ENCODE results near the gene ABTB1. TPM values are rescaled to one million over a fixed set of nuclear protein-coding genes. Genes with fewer than 3 reads are reported as not detected.

Gene ABTB1
- total and polyA plus RNA-seq, 9 of the 15 experiments (the other 6 are each of a cell fraction or from before 2014, with no cell fraction given), result 0.04 to 2.3 (median 0.55) TPM; not detected in 1

- H3K27ac ChIP-seq (ENCODE audit: extremely low read depth, low read depth, low read length), result no peak overlapping the region
- ChIA-PET CTCF (ENCODE audit: low intra/inter-chr PET ratio) (no interaction called here), POLR2A (no interaction called here)
- FAIRE-seq (no peak), DNase-seq (ENCODE audit: extremely low read depth in 1 of 4, low spot score in 3 of 4) (no peak), ATAC-seq (no peak)
- no peaks in the 10 kb centered on the region for H3K9me3 ChIP-seq (replicated peaks; ENCODE audit: control insufficient read depth, insufficient read depth, low read depth, low read length)
- no peaks in the 10 kb centered on the region for H3K79me2 ChIP-seq (ENCODE audit: control insufficient read depth, insufficient read depth, low read length)
- no peaks in the 10 kb centered on the region for H3K9me1 ChIP-seq (ENCODE audit: control insufficient read depth, insufficient read depth, low read length)
- H3K4me1 ChIP-seq (replicated peaks in 1 of 2; ENCODE audit: control insufficient read depth in 2 of 2, insufficient read depth in 2 of 2, low read length in 2 of 2), result no peaks in the 10 kb centered on the region; a peak in 1 of 5 replicates
- no TSS peak for BruUV-seq (replicated peaks)
- no peak overlapping the region for H3K4me2 ChIP-seq (ENCODE audit: insufficient read depth, low read length)
- peaks cover 23 to 83% of the 10 kb centered on the region in 2 experiments; a peak in 4 of 5 replicates for H3K27me3 ChIP-seq (ENCODE audit: control insufficient read depth in 2 of 2, insufficient read depth in 2 of 2, low read length in 2 of 2)
- H3K9ac ChIP-seq (ENCODE audit: insufficient read depth in 1 of 2, low read depth in 2 of 2, low read length in 2 of 2), result no peak overlapping the region
- H4K20me1 ChIP-seq (replicated peaks; ENCODE audit: control insufficient read depth, insufficient read depth, low read length), result no peaks in the 10 kb centered on the region
- no peak overlapping the region for H2AFZ ChIP-seq (ENCODE audit: low read depth, low read length)
- 2% methylated on average over 6 of the region's 6 CpGs for WGBS (ENCODE audit: insufficient coverage, low coverage, missing lambda C conversion rate)
- intact Hi-C loops (cut with micrococcal nuclease) (no loop called here), in situ Hi-C loops (cut with MboI) (no loop called here)
- H3K4me3 ChIP-seq, result no peak overlapping the region
- no peaks in the 10 kb centered on the region for H3K36me3 ChIP-seq (ENCODE audit: control insufficient read depth, insufficient read depth, low read length)
- no peak for TF ChIP-seq HNRNPL (IDR thresholded peaks at IDR 0.05; ENCODE audit: low read depth, low read length)
- no peak for TF ChIP-seq BCOR (IDR thresholded peaks at IDR 0.05)
- 0 out of 2 replicates have a peak, but pooled peaks have one; percentile 16 for TF ChIP-seq RAD51 (IDR thresholded peaks at IDR 0.05; ENCODE audit: borderline replicate concordance, low read depth)
- TF ChIP-seq ZNF3 (CRISPR knock-in tag; IDR thresholded peaks at IDR 0.05), result no peak
- TF ChIP-seq STAT5A (IDR thresholded peaks at IDR 0.05; ENCODE audit: borderline replicate concordance, low read length), result no peak
- TF ChIP-seq PCBP2 (IDR thresholded peaks at IDR 0.05; ENCODE audit: low read depth, low read length, poor library complexity, severe bottlenecking), result no peak
- no peak for TF ChIP-seq MTA2 (IDR thresholded peaks at IDR 0.05; ENCODE audit: low read depth)
- TF ChIP-seq HMGN3 (IDR thresholded peaks at IDR 0.05; ENCODE audit: borderline replicate concordance, extremely low read depth, insufficient read length, low read depth, low read length), result no peak
- peak; percentile 55 for TF ChIP-seq TFE3 (CRISPR knock-in tag; IDR thresholded peaks at IDR 0.05)
- no peak for TF ChIP-seq MAFG (tag; conservative IDR thresholded peaks at IDR 0.05)
- TF ChIP-seq ZNF717 (CRISPR knock-in tag; IDR thresholded peaks at IDR 0.05), result no peak
- no peak for TF ChIP-seq ETV1 (tag; conservative IDR thresholded peaks at IDR 0.05; ENCODE audit: low read depth)
- TF ChIP-seq PML (IDR thresholded peaks at IDR 0.05; ENCODE audit: low read length), result no peak
- no peak for TF ChIP-seq NR4A1 (CRISPR knock-in tag; IDR thresholded peaks at IDR 0.05)
- no peak for TF ChIP-seq NR4A1 (tag; IDR thresholded peaks at IDR 0.05)
- TF ChIP-seq ELK3 (CRISPR knock-in tag; IDR thresholded peaks at IDR 0.05), result no peak
- peak; percentile 17; the same call in 1 of the 2 replicates for TF ChIP-seq PKNOX1 (IDR thresholded peaks at IDR 0.05)
Measured at GRCh38 chr3:127716384-127716783, 43.6 kb downstream of the ABTB1 start.

All from K562 (cell line).